ENCODE measurements around the gene OSBPL6.

OSBPL6 gene

DNA sequence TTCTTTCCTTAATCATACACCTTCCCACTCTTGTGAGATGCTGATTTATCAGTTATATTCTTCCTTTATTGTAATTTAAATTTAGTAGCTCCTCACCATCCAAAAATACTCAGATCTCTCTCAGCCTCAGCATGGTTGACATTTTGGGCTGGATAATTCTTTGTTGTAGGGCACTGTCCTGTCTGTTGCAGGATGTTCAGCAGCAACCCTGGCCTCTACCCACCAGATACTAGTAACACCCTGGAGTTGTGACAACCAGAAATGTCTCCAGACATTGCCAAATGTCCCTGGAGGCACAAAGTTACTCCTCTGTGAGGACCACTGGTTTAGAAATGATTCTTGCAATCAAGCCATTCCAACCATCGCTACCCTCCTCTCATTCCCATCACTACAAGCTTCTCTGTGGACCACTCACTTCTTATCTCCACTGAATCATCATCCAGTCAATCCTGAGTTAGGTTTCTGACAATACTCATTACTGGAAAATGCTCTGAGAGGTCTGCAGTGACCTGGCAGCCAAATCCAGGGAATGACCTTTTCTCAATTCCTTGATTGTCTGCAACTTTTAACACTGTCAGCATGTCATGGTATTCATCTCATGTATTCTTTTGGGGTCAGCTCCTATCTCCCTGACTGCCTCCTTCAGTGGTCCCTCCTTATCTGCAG is 43.3 kb downstream of the OSBPL6 start:
- Histone ChIP-seq H3K4me1 (ENCODE audit: control insufficient read depth, insufficient read depth, low read length, unreplicated experiment) (peaks cover 44% of the 10 kb centered on the region), H2AFZ (ENCODE audit: low read length, unreplicated experiment) (peak overlapping the region; percentile 41)

GRCh38 chr2:178238154-178238521 is 43.8 kb downstream of the OSBPL6 start:
- Histone ChIP-seq H3K27ac (ENCODE audit: low read depth, low read length) (peak overlapping the region; percentile 75), H3K79me2 (ENCODE audit: control insufficient read depth, insufficient read depth, low read length, unreplicated experiment) (no peaks in the 10 kb centered on the region), H2AFZ (ENCODE audit: low read length, unreplicated experiment) (peak overlapping the region; percentile 41)

More for the DNA sequence above, 43.3 kb downstream of the OSBPL6 start:
- H3K27ac ChIP-seq (ENCODE audit: low read depth, low read length): peak overlapping the region; percentile 75
- no peaks in the 10 kb centered on the region for H3K79me2 ChIP-seq (ENCODE audit: control insufficient read depth, insufficient read depth, low read length, unreplicated experiment)
- no peaks in the 10 kb centered on the region for H3K27me3 ChIP-seq (ENCODE audit: insufficient read depth, low read length)
- H3K4me3 ChIP-seq (ENCODE audit: low read depth, low read length): peak overlapping the region; percentile 26; the same call in 1 of the 2 replicates
- no peaks in the 10 kb centered on the region for H3K36me3 ChIP-seq (ENCODE audit: insufficient read depth, low read length)

DNA sequence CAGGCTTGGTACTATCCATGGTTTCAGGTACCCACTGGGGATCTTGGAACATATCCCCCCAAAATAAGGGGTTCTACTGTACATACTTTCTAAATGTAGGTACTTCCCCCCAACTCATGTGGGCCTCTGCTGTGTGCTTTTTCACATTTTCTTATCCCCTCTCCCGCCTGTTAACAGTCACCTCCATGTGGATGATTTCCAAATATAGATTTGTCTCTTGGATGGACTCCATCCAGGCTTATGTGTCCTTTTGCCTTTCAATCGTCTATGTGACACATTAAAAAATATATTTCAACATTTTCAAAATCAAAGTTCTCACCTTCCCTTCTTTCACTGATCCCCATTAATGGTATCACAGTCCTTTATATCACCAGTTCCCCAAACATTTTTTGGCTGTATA is 44.4 kb downstream of the OSBPL6 start:
- H3K27ac ChIP-seq (ENCODE audit: low read depth, low read length): peak overlapping the region; percentile 75
- H3K79me2 ChIP-seq (ENCODE audit: control insufficient read depth, insufficient read depth, low read length, unreplicated experiment): no peaks in the 10 kb centered on the region
- H3K4me1 ChIP-seq (ENCODE audit: control insufficient read depth, insufficient read depth, low read length, unreplicated experiment): peaks cover 42% of the 10 kb centered on the region
- no peak overlapping the region for H2AFZ ChIP-seq (ENCODE audit: low read length, unreplicated experiment)
- H3K36me3 ChIP-seq (ENCODE audit: insufficient read depth, low read length): no peaks in the 10 kb centered on the region
- H3K27me3 ChIP-seq (ENCODE audit: insufficient read depth, low read length): no peaks in the 10 kb centered on the region
- H3K4me3 ChIP-seq (ENCODE audit: low read depth, low read length): peak overlapping the region; percentile 21; the same call in 1 of the 2 replicates

More at GRCh38 chr2:178238154-178238521, 43.8 kb downstream of the OSBPL6 start:
- Histone ChIP-seq H3K4me3 (ENCODE audit: low read depth, low read length) (peak overlapping the region; percentile 26; the same call in 1 of the 2 replicates), H3K27me3 (ENCODE audit: insufficient read depth, low read length) (no peaks in the 10 kb centered on the region), H3K4me1 (ENCODE audit: control insufficient read depth, insufficient read depth, low read length, unreplicated experiment) (peaks cover 45% of the 10 kb centered on the region), H3K36me3 (ENCODE audit: insufficient read depth, low read length) (no peaks in the 10 kb centered on the region)

DNA sequence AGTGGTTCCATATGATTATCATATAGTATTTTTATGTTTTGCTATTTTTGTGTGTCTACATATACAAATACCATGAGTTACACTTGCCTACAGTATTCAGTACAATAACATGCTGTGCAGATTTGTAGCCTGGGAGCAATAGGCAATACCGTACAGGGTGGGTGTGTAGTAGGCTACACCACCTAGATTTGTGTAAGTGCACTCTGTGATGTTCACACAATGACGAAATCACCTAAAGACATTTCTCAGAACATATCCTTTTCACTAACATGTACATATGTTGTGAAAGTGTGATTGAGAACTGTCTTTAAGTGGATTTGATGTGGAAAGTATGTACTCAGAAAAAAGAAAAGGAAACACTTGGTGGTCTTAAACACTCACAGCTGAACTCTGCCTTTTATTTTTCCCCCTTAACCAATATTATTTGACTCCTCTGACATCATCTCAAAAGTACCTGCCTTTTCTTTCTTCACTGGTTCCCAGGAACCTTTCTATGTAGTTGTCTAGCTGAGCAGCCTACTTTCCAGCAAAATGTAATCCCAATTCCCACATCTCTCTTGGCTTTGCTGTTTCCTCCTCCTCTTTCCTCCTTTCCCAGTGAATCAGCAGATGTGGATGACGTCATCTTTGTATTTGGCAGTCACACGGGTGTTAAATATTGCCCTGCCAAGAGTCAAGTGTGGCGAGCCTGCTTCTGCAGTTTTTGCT is 47.7 kb downstream of the OSBPL6 start:
- H2AFZ ChIP-seq (ENCODE audit: low read length, unreplicated experiment): peak overlapping the region; percentile 88
- H3K79me2 ChIP-seq (ENCODE audit: control insufficient read depth, insufficient read depth, low read length, unreplicated experiment): no peaks in the 10 kb centered on the region
- no peak overlapping the region; the same call in 1 of the 2 replicates for H3K4me3 ChIP-seq (ENCODE audit: low read depth, low read length)
- H3K4me1 ChIP-seq (ENCODE audit: control insufficient read depth, insufficient read depth, low read length, unreplicated experiment): peaks cover 32% of the 10 kb centered on the region
- H3K27ac ChIP-seq (ENCODE audit: low read depth, low read length): peak overlapping the region; percentile 82
- H3K36me3 ChIP-seq (ENCODE audit: insufficient read depth, low read length): no peaks in the 10 kb centered on the region
- no peaks in the 10 kb centered on the region for H3K27me3 ChIP-seq (ENCODE audit: insufficient read depth, low read length)

GRCh38 chr2:178242552-178242883 is 48.2 kb downstream of the OSBPL6 start:
- no peaks in the 10 kb centered on the region for H3K79me2 ChIP-seq (ENCODE audit: control insufficient read depth, insufficient read depth, low read length, unreplicated experiment)
- H3K27ac ChIP-seq (ENCODE audit: low read depth, low read length): peak overlapping the region; percentile 82
- H3K36me3 ChIP-seq (ENCODE audit: insufficient read depth, low read length): no peaks in the 10 kb centered on the region
- H3K27me3 ChIP-seq (ENCODE audit: insufficient read depth, low read length): no peaks in the 10 kb centered on the region
- no peak overlapping the region for H2AFZ ChIP-seq (ENCODE audit: low read length, unreplicated experiment)
- peaks cover 27% of the 10 kb centered on the region for H3K4me1 ChIP-seq (ENCODE audit: control insufficient read depth, insufficient read depth, low read length, unreplicated experiment)
- no peak overlapping the region for H3K4me3 ChIP-seq (ENCODE audit: low read depth, low read length)

DNA sequence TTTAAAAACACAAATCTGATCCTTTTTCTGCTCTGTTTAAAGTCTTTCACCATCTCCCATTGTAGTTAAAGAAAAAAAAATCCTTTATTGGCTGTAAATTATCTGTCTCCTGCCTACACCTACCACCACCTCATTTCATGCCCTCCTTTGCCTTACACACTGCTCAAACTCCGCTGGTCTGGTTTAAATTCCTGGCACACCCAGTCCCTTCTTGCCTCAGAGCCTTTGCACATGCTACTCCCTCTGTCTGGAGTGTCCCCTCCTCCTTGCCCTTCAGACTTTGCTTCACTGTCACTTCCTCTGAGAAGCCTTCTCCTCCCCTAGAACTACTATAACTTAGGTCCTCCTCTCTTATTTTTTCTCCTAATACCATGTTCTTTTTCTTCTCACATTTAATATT is 49.6 kb downstream of the OSBPL6 start:
- Histone ChIP-seq H3K36me3 (ENCODE audit: insufficient read depth, low read length) (no peaks in the 10 kb centered on the region), H3K79me2 (ENCODE audit: control insufficient read depth, insufficient read depth, low read length, unreplicated experiment) (no peaks in the 10 kb centered on the region), H3K4me1 (ENCODE audit: control insufficient read depth, insufficient read depth, low read length, unreplicated experiment) (peaks cover 12% of the 10 kb centered on the region), H2AFZ (ENCODE audit: low read length, unreplicated experiment) (no peak overlapping the region), H3K27me3 (ENCODE audit: insufficient read depth, low read length) (no peaks in the 10 kb centered on the region), H3K27ac (ENCODE audit: low read depth, low read length) (no peak overlapping the region), H3K4me3 (ENCODE audit: low read depth, low read length) (no peak overlapping the region)

GRCh38 chr2:178244777-178245176 is 50.5 kb downstream of the OSBPL6 start:
- H3K27me3 ChIP-seq (ENCODE audit: insufficient read depth, low read length): no peaks in the 10 kb centered on the region
- peaks cover 11% of the 10 kb centered on the region for H3K4me1 ChIP-seq (ENCODE audit: control insufficient read depth, insufficient read depth, low read length, unreplicated experiment)
- H3K36me3 ChIP-seq (ENCODE audit: insufficient read depth, low read length): no peaks in the 10 kb centered on the region
- no peak overlapping the region for H3K27ac ChIP-seq (ENCODE audit: low read depth, low read length)
- no peaks in the 10 kb centered on the region for H3K79me2 ChIP-seq (ENCODE audit: control insufficient read depth, insufficient read depth, low read length, unreplicated experiment)
- no peak overlapping the region for H2AFZ ChIP-seq (ENCODE audit: low read length, unreplicated experiment)
- no peak overlapping the region for H3K4me3 ChIP-seq (ENCODE audit: low read depth, low read length)

DNA sequence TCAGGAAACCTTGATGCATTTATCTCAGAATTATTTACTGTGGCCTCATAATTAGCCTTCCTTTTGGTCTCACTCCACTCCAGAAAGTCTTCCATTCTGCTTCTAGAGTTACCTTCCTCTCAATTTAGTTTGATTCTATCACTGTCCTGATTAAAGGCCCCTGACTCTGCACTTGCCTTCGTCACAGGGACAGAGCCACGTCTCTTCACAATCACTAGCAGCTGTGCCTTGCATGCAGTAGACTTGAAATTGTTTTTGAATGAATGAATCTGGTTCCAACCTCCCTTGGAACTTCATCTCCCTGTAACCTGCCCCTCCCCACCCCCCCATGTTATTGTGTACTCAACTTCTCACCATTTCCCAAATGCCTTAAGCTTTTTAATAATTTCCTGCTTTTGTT is 52.4 kb downstream of the OSBPL6 start:
- no peak overlapping the region for H3K27ac ChIP-seq (ENCODE audit: low read depth, low read length)
- H3K36me3 ChIP-seq (ENCODE audit: insufficient read depth, low read length): no peaks in the 10 kb centered on the region
- H3K4me3 ChIP-seq (ENCODE audit: low read depth, low read length): no peak overlapping the region
- H2AFZ ChIP-seq (ENCODE audit: low read length, unreplicated experiment): no peak overlapping the region
- H3K27me3 ChIP-seq (ENCODE audit: insufficient read depth, low read length): no peaks in the 10 kb centered on the region
- no peaks in the 10 kb centered on the region for H3K79me2 ChIP-seq (ENCODE audit: control insufficient read depth, insufficient read depth, low read length, unreplicated experiment)
- peaks cover 10% of the 10 kb centered on the region for H3K4me1 ChIP-seq (ENCODE audit: control insufficient read depth, insufficient read depth, low read length, unreplicated experiment)

DNA sequence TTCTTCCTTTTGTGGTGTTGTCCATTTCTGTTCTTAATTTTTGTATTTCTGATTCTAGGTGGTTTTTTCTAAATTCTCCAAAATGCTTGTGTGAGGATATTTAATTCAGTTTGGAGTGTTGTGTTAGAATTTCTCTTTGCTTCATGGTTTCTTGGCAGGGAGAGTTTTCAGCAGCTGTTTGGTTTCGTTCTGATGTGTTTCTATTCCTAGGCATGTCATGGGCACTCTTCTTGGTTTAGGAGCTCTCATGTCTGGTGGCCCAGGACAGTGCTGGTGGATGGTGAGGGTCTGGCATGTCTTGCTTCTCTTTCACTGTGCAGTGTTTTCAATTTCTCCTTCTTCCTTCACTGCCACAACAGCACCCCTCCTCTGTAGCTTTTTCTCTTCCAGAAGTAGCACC is 52.9 kb downstream of the OSBPL6 start:
- peaks cover 4% of the 10 kb centered on the region for H3K4me1 ChIP-seq (ENCODE audit: control insufficient read depth, insufficient read depth, low read length, unreplicated experiment)
- H3K79me2 ChIP-seq (ENCODE audit: control insufficient read depth, insufficient read depth, low read length, unreplicated experiment): no peaks in the 10 kb centered on the region
- no peak overlapping the region for H3K27ac ChIP-seq (ENCODE audit: low read depth, low read length)
- H3K4me3 ChIP-seq (ENCODE audit: low read depth, low read length): no peak overlapping the region
- H3K27me3 ChIP-seq (ENCODE audit: insufficient read depth, low read length): no peaks in the 10 kb centered on the region
- no peak overlapping the region for H2AFZ ChIP-seq (ENCODE audit: low read length, unreplicated experiment)
- H3K36me3 ChIP-seq (ENCODE audit: insufficient read depth, low read length): no peaks in the 10 kb centered on the region

- Histone ChIP-seq H3K27me3 (ENCODE audit: insufficient read depth, low read length) (no peaks in the 10 kb centered on the region), H3K4me3 (ENCODE audit: low read depth, low read length) (no peak overlapping the region), H3K27ac (ENCODE audit: low read depth, low read length) (no peak overlapping the region), H3K79me2 (ENCODE audit: control insufficient read depth, insufficient read depth, low read length, unreplicated experiment) (no peaks in the 10 kb centered on the region), H2AFZ (ENCODE audit: low read length, unreplicated experiment) (no peak overlapping the region), H3K36me3 (ENCODE audit: insufficient read depth, low read length) (no peaks in the 10 kb centered on the region), H3K4me1 (ENCODE audit: control insufficient read depth, insufficient read depth, low read length, unreplicated experiment) (no peaks in the 10 kb centered on the region)
Observed at GRCh38 chr2:178250429-178250828, 56.1 kb downstream of the OSBPL6 start.

Measured in ACC112 (cell line).